ENCODE data around the gene NLGN1.
A peak's percentile ranks its signal among the peaks of the same experiment; 100 is the strongest.

The NLGN1 gene

DNA sequence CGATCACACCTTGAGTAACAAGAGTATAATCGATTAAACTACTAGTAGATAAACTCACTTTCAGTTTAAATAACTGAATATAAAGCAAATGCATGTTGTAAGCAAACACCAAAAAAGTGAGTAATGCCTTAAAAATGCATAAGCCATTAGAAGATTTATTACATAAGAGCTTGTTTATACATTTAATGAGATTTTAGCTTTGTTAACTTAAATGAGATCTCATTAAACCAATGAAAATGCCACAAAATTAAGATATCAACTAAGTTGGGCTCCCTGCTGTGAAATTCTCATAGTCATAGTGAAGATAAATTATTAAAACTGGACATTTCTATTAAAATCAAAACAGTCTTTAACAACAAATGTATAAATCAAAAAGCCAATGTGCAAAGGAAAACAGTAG is 701.2 kb downstream of the NLGN1 start:
- DNase-seq (ENCODE audit: low spot score), result no peak

DNA sequence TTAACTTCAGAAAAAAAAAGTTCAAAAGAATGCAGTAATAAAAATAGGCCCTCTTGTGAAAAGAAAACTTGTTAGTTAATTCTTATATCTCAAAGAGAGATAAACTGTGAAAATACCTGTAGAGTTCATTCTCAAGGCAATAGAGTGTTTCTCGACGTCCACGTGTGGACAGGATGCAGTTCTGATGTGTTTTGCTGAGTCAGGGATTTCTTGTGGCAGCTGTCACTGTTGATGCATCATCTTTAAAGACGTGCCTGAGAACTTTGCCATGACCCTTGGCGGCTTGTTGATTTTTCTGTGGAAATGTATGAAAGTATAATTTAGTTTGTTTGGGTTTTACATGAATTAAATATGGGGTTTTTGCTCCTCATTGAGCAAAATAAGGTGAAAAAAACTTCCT is 702.2 kb downstream of the NLGN1 start:
- no peak for DNase-seq (ENCODE audit: low spot score)

DNA sequence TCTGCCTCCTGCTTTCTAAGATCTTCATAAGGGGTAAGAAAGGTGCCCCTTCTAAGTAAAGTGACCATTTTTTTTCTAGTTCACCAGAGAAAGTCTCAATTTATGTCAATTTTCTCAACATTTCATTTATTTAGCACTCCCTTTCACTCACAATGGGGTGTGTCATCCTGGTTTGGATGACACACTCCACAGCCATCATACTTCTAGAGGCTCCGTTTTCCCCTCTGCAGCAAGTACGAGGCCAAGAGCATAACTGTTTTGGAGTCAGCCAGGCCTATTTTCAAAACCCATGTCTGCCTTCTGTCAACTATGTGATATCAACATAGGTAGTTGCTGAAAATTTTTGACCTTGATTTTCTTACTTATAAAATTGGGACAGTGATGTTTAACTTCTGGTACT is 703.2 kb downstream of the NLGN1 start:
- peak; percentile 14 for DNase-seq (ENCODE audit: low spot score)

DNA sequence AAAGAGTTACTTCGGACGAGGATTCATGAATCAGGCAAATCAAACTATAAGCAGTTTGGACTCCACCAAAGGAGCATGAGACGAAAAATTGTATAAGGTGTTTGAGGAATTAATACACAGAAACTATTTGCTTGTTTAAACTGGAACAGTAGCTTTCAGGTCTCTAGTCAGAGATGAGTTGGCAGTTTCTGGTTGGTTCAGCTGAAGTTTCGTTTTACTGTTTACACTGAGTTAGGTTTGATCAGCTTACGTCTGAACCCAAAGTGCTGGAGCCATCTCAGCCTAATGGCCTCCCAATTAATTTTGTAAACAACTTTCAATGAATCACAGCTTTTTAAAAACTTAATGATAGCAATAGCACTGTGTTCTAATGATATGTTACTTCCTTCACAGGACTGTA is 703.7 kb downstream of the NLGN1 start:
- no peak for DNase-seq (ENCODE audit: low spot score)

DNA sequence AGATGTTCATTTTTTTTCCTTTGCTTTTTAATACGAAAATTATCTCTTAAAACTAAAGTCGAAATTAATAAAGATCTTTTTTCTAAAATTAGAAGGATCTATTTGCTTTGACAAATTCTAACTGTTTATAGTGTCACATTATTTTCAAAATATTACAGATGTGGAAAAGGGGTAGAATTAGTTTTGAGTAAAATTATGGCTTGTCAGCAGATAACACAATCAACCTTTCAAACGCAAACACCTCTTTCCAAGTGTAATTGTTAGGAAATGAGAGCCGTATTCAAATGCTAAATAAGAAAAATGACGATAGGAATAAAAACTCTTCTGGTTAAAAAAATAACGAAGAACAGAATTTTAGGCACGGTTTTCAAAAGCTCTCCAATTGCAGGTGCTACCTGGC is 704.7 kb downstream of the NLGN1 start:
- no peak for DNase-seq (ENCODE audit: low spot score)

DNA sequence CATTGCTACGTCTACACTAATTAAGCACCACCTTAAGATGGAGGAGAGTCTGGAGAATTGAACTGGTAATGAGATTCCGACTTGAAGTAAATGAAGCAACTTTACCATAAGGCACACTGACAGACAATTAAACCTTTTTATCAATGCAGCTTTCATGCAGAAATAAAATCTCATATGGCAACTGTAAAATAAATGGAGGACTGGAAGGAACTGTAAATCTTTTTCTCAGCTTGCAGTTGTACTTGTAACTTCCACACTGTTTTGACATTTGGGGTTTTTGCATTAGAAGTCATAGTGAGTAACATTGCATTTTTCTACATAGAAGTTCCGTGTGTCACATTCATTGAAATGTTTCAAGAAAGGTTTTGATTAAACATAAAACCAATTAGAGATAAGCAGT is 705.3 kb downstream of the NLGN1 start:
- DNase-seq (ENCODE audit: low spot score), result no peak

DNA sequence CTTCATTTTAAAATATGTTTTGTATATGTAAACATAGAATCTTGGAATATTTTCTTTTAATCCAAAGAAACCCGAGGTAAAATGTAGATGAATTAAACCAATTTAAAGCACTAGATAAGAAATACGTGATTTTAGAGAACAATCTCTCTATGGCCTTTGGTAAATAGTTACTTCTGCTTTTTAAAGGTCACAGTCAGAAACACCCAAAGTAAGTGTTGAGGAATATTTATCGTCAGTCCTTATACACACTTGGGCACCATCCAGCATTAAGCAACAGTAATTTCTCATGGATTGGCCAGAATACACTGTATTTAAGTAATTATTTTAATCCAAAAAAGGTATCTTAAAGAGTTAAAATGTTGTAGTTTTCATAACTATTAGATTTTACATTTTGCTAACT is 713.2 kb downstream of the NLGN1 start:
- no peak for DNase-seq (ENCODE audit: low spot score)

DNA sequence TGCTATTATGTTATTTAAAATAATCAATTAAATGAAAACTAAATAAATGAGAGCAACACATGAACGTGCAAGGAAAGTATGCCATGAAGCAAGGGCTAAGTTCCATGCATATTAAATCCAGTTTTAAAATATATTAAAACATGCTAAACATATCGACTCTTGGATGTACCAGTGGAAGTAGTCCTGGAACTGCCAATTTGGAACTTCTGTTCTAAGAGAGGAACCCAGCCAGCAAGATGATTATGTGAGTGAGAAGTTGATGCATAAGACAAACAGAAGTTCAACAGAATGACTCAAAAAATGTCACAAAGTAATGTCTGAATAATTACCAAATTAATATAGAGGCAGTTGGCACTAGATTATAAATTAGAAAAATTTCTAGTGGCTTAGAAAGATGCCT is 714.2 kb downstream of the NLGN1 start:
- DNase-seq (ENCODE audit: low spot score), result no peak

DNA sequence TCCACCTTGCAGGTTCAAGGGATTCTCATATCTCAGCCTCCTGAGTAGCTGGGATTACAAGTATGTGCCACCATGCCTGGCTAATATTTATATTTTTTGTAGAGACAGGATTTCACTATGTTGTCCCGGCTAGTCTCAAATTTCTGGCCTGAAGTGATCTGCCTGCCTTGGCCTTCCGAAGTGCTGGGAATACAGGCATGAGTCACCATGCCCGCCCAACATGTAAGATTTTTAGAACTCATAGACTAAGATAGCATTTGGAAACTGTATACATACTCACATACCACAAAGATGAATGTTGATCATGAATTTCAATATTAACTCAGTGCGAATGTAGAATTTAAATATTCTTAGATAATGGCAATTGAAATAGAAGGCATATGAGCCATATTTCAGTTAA is 718.9 kb downstream of the NLGN1 start:
- no peak for DNase-seq (ENCODE audit: low spot score)

DNA sequence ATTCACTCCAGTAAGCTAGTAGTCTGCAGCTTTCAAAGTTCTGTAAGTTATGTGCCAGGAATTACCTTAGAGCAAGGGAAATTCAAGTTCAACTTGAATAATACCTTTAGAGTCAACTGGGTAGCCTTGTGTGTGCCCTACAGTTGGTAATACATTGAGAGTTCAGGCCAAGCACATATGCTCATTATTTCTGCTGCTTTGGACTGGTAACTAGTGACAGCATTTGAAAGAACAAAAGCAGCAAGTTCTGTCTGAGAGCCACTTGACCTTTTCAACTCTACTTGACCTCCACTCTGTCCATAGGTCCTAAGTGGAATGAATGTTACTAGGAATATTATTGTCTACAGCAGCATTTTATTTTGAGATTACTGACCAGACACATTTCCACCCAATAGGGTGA is 723.5 kb downstream of the NLGN1 start:
- DNase-seq (ENCODE audit: low spot score), result no peak

DNA sequence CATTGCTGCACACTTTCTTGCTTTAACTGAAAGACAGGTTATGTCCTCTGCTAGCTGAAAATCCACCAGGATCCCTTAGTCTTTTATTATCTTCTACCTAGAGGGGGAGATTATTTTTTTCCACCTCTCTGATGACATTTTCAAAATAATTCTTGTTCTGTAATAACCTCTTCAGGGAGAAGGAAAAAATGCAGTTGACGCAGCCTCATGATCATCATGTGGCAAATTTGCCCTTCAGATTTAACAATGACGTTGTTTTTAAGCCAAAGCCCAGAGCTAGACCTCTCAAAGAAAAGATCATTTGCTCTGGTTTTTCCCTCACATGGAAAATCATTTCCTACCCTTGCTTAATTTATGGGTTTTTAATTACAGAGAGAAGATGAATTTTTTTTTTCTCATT is 724.9 kb downstream of the NLGN1 start:
- DNase-seq (ENCODE audit: low spot score), result no peak

DNA sequence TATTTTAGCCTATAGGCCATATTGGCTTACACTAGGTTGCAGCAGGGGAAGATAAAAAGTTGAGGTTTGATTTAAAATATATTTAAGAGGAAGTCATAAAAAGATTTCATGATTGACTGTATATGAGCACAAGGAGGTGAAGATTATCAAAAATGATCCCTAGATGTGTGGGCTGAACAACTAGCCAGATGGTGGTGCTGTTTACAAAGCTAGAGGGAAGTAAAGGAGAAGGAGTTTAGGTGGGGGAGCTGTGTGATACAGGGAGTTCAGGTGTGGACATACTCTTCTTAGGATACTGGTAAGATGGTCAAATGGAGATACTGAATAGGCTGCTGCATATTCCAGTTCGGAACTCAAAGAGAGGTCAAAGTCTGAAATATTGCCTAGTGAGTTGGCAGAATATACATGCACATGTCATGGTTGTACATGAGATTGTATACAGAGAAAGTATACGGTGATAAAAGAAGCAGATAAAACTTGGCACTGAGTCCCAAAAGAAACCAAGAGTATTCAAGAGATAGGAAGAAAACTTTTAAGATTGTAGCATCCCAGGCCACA is 727.8 kb downstream of the NLGN1 start:
- DNase-seq (ENCODE audit: low spot score), result peak; percentile 19

DNA sequence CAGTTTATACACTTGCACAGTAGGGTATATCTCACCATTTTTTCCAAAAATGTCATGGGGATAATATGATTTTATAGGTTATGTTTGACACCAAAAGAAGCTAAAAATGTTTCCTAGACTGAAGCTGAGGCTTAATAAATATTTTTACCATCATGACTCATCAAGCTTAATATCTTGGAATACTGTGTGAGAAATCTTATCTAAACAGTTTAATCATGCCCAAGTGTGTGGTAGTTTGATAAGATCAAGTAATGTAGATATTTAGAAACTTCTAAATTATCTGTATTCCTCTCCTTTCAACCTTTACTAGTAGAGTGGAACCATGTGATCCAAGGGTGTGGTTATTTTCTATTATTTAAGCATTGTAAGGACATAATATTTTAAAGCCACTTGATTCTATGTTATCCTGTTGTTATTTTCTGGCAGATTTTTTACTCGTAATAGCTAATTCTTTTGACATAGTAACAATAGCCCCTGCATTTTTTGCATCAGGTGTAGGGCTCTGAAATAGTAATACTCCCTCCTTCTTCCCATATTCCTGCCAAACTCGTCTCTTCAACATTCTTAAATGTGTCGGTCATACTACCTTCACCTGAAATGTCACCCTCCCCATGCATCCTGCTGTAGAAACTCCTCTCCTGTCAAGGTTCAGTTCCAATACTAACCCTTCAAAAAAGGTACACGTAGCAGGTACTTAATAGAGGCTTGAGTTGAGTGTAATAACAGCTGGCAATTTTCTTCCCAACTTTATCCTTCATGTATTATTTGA is 729.6 kb downstream of the NLGN1 start:
- DNase-seq (ENCODE audit: low spot score), result no peak

DNA sequence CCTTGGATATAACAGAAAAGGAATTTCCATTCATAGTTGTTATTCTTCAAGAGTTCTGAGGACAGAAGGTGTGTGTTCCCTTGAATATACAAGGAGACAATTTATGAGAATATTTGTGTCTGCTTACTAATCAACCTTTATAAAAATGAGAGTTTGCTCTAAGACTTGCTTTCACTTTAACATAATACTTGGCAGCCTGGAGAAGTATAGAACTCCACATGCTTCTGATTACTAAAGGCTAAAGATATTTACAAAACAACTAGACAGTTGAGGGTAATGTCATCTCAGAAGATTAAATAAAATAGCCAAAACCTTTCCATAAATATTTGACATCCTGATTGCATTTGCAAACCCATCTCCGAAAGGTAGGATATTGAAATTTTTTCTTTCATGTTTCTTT is 734.5 kb downstream of the NLGN1 start:
- DNase-seq (ENCODE audit: low spot score), result no peak

DNA sequence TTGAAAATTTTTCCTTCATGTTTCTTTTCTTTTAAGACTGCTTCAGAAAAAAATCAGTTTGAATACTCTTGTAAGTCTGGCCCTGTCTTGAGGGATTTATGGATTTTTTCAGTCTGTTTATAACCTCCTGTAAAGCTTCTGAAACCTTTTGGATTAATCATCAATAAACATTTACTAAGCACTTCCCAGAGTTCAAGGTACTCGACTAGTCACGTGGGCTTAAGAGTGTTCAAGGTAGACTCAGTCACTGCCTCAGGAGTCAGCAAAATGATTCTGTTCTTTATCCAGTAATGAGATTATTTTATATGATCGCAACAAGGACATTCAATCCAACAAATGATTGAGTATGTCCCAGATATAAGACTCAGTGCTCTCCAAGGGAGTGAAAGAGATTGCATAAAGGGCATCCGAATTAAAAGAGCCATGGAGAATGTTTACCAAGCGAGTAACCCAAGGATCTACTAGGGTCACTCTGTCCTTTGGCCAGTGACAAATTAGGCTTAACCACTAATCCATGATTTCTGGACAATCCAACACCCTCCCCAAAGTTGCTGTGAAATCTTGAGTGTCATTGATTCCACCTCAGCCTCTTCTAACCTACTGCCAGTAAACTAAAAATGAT is 735.0 kb downstream of the NLGN1 start:
- DNase-seq (ENCODE audit: low spot score), result no peak

DNA sequence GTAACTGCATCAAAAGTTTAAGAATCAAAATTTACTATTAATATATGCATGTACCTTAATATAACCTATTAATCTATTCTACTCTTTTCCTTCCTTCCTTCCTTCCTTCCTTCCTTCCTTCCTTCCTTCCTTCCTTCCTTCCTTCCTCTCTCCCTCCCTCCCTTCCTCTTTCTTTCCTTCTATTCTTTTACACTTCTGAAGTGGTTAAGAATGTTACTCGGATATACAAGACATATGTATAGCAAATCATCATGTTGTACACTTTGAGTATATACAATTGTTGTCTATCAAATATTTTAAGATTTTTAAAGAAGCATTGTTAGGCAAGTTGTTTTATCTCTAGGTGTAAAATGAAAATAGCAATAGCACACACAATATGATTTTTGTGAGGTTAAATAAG is 748.5 kb downstream of the NLGN1 start:
- DNase-seq (ENCODE audit: low spot score), result no peak

DNA sequence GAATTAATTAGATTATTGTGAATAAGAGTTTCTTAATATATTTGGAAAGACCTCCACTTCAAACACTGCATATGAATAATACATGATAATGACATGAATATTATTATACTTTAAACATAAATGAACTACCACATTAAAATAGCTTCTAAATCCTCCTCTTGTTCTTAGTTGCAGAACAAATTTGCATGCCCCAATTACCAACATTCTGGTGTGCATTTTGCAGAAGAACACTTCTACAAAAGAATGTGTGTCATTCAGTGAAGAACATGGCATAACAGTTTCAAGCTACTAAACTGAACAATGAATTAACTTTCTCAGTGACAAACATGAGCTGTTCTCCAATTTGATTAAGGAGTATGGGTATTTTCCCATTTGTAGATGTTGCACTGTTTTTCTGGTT is 750.3 kb downstream of the NLGN1 start:
- DNase-seq (ENCODE audit: low spot score), result no peak

DNA sequence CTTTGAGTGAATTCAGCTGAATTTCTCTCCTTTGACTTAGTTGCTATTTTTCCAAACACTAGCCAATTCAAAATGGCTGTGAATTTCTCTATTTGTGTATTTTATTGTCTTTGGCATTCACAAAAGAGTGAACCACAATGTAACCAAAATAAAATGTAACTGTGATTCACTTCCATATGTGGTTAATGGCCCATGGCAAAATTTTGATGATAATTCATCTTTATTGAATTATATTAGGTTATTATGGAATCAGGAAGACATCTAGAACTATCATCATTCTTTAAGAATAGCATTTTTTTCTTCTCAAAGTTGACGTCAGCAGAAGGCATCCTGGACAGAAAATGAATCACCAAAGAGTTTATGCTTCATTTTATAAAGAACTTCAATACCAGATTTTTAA is 756.3 kb downstream of the NLGN1 start:
- DNase-seq (ENCODE audit: low spot score), result no peak

DNA sequence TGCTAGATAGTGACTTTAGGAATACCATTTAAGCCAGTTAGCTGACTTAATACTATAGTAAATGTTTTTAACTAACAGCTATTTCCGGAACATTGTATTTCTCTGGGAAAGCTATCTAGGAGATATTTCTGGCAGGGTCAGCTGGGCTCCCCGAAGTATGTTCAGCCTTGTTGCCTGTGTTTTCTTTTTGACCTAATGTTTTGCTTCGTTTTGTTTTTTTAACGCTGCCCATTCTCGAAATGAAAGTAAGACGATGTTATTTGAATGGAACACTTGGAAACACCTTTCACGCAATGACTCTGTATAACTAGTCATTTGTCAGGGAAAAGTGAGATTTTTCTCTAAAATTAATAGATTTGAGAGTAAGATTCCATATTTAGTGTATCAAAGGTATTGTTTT is 758.7 kb downstream of the NLGN1 start:
- no peak for DNase-seq (ENCODE audit: low spot score)

DNA sequence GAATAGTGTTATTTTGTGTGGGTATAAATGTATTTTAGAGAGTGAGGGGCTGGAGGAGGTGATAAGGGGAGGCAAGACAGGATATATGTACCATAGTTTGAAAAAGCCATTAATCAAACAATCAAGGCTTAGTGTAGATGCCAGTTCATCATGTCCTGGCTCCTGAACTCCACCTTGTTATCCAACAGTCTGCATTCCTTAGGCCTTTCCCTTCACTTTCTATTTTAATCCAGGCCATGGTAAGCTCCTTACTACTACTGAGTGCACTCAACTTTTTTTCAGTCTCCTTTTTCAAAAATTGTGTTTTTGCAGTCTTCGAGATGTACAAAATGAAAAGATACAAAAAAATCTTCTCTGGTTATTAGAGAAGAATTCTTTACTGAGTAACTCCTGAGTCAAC is 761.1 kb downstream of the NLGN1 start:
- no peak for DNase-seq (ENCODE audit: low spot score)

DNA sequence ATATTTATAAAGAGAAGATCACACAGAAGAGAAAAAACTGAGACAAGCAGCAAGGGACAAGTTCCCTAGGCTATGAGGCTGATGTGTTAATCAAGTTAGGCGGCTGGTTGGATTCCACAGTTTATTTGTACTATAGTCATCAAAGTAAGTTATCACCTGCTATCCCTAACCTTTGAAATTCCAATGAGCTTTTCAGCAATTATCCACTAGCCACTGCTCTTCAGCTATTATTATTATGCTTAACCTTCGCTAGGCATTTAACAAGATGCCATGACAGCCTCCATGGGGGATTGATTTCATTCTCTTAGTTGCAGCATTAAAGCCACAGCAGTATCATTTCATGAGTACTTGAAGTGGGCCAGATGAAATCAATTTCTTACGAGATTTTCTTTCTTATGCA is 762.1 kb downstream of the NLGN1 start:
- DNase-seq (ENCODE audit: low spot score), result no peak

DNA sequence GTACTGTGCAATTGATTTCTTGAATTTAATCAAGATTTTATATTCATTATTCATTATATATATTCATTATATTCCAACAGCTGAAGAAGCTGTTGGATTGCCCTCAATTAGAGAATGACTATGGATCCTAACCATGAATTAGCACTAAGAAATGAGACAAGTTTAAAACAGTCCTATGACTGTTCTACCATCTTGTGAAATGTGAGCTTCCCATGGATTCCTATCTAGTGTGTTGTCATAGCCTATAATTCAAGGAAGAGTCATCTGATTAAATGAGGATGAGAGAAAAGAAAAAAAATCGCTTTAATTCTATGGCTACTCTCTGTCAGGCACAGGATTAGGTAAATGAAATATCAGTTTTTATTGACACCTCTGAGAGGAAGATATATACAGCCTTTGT is 765.0 kb downstream of the NLGN1 start:
- peak; percentile 9 for DNase-seq (ENCODE audit: low spot score)

DNA sequence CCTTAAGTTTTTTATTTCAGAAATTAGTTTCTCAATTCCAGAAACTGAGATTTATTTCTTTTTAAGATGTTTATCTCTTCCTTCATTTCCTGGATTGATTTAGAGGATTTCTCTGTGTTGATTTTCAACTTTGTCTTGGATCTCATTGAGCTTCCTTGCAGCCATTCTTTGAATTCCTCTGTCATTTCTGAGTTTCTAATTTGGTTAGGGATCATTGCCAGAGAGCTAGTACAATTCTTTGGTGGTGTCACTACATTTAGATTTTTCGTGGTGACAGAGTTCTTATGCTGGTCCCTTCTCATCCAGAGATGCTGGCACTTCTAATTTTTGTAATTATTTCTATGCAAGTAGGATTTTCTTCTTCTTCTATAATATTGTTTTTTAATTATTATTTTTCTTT is 770.5 kb downstream of the NLGN1 start:
- DNase-seq (ENCODE audit: low spot score), result no peak

Measured in RKO (cell line).